IPS-18a (cell line): ENCODE measurements around the gene HLA-DQB2.
"Not testable (repeated sequence)": the region's sequence is repeated elsewhere in the genome, so short reads cannot be mapped to it uniquely, and the experiment has no call there.

Source experiments
- H3K27ac ChIP-seq: one replicate; pipeline ENCODE4 v1.5.1; 2013; ENCODE audit warnings: low read length
- H3K27me3 ChIP-seq: one replicate; pipeline ENCODE4 v1.6.1; 2013; ENCODE audit warnings: mild to moderate bottlenecking, low read length; ENCODE audit not compliant: control insufficient read depth, insufficient read depth
- H3K36me3 ChIP-seq: one replicate; pipeline ENCODE4 v1.6.1; 2013; ENCODE audit warnings: low read depth, low read length; ENCODE audit not compliant: control insufficient read depth
- H3K4me1 ChIP-seq: one replicate; pipeline ENCODE4 v1.6.1; 2013; ENCODE audit warnings: low read depth, low read length; ENCODE audit not compliant: control insufficient read depth
- H3K4me3 ChIP-seq: one replicate; pipeline ENCODE4 v1.5.1; 2013; ENCODE audit warnings: low read length
- H3K9ac ChIP-seq: one replicate; pipeline ENCODE4 v1.6.1; 2013; ENCODE audit warnings: mild to moderate bottlenecking, low read length, moderate library complexity
- H3K9me3 ChIP-seq: one replicate; pipeline ENCODE4 v1.6.1; 2013; ENCODE audit warnings: low read depth, low read length; ENCODE audit not compliant: control insufficient read depth

HLA-DQB2 gene

DNA sequence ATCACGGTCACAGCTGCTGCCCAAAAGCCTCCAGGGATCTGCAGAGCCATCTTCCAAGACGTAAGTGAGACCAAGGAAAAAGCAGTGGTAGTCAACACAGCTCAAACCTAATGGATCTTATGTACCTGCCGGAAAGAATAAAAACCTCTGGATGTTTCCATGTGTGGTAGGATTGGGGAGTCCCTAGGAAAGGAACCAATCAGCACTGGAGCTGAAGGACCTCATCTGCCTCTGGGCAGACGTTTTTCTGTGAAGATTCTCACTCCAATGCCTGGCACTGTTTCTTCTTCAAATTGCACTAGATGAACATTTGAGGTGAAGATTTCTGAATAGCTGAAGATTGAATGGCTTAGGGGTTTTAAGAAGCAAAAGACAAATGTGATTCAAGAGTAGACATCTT, at the start of gene HLA-DQB2:
TSS of gene HLA-DQB2 (minus strand) at position 112 of the 400 bp plus-strand sequence. CDS start at position 50, 62 bp downstream.
- H3K4me3 ChIP-seq = no peak within 1 kb of the TSS
- H3K4me1 ChIP-seq = no peaks in the 10 kb centered on the region
- H3K9me3 ChIP-seq = no peaks in the 10 kb centered on the region
- no peak within 1 kb of the TSS for H3K27ac ChIP-seq
- H3K27me3 ChIP-seq = peaks cover 4% of the 10 kb centered on the region
- no peak within 1 kb of the TSS for H3K9ac ChIP-seq
- H3K36me3 ChIP-seq = no peaks in the 10 kb centered on the region

DNA sequence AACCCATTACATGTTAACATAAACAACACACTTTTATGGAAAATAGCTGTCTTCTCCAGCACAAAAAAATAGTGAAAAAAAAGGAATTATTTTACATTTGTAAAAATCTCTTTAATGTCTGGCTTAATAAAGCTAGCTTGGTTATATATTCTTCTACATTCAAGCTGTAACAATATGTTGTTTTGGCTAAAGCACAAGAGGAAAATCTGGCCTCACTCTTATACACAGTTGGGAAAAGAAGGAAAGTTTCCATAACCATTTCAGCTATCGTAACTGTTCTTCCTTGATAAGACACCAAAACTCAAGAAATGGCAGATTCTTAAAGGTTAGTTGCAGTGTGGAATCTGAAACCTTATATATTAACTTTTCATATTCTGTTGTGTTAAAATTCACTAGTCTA, 45.8 kb upstream of the HLA-DQB2 start:
- Histone ChIP-seq H3K36me3 (no peaks in the 10 kb centered on the region), H3K27ac (no peak overlapping the region), H3K4me3 (no peak overlapping the region), H3K9me3 (no peaks in the 10 kb centered on the region), H3K27me3 (no peaks in the 10 kb centered on the region), H3K4me1 (no peaks in the 10 kb centered on the region), H3K9ac (no peak overlapping the region)

DNA sequence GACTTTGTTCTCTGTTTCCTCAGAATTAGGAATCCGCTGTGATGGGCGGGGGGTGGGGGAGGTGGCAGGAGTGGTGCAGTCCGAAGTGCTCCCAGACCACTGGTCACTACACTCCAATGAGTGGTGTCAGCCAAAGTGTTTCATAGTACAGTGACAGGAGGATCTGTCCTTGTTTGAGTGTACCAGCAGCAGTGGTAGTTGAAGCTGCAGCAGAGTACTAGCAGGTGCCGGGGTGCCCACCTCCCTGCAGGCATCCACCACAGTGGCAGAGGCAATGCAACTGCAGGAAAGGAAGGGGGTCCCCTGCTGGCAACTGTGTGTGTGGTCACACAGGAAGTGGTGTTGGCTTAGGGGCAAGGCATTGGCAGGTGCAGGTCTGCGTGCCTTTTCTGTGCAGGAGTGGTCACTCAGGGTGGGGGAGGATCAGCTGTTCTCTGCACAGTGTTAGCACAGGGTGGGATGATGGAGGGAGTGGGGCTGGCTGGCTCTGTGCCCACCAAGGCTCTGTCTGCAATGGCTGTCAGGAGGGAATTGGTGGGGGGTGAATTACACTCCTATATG, 43.8 kb upstream of the HLA-DQB2 start:
- no peak overlapping the region for H3K4me3 ChIP-seq
- no peak overlapping the region for H3K27ac ChIP-seq
- H3K4me1 ChIP-seq = no peaks in the 10 kb centered on the region
- no peaks in the 10 kb centered on the region for H3K9me3 ChIP-seq
- no peaks in the 10 kb centered on the region for H3K27me3 ChIP-seq
- H3K9ac ChIP-seq = no peak overlapping the region
- no peaks in the 10 kb centered on the region for H3K36me3 ChIP-seq

DNA sequence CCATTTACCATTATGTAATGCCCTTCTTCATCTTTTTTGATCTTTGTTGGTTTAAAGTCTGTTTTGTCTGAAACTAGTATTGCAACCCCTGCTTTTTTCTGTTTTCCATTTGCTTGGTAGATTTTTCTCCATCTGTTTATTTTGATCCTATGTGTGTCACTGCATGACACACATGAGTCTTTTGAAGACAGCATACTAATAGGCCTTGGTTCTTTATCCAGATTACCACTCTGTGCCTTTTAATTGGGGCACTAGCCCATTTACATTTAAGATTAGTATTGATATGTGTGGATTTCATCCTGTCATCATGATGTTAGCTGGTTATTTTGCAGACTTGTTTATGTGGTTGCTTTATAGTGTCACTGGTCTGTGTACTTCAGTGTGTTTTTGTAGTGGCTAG, 42.1 kb upstream of the HLA-DQB2 start:
- H3K9me3 ChIP-seq, H3K27me3 ChIP-seq, H3K36me3 ChIP-seq, H3K4me3 ChIP-seq, H3K9ac ChIP-seq, H3K4me1 ChIP-seq, H3K27ac ChIP-seq: not testable (repeated sequence)

DNA sequence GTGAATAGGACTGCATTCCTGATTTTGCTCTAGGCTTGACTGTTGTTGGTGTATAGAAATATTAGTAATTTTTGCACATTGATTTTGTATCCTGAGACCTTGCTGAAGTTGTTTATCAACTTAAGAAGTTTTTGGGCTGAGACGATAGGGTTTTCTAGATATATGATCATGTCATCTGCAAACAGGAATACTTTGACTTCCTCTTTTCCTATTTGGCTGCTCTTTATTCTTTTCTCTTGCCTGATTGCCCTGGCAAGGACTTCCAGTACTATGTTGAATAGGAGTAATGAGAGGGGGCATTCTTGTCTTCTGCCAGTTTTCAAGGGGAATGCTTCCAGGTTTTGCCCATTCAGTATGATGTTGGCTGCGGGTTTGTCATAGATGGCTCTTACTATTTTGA, 40.1 kb upstream of the HLA-DQB2 start:
- no peak overlapping the region for H3K4me3 ChIP-seq
- no peak overlapping the region for H3K9ac ChIP-seq
- H3K4me1 ChIP-seq = no peaks in the 10 kb centered on the region
- H3K27ac ChIP-seq = no peak overlapping the region
- H3K9me3 ChIP-seq = no peaks in the 10 kb centered on the region
- H3K27me3 ChIP-seq = no peaks in the 10 kb centered on the region
- no peaks in the 10 kb centered on the region for H3K36me3 ChIP-seq

DNA sequence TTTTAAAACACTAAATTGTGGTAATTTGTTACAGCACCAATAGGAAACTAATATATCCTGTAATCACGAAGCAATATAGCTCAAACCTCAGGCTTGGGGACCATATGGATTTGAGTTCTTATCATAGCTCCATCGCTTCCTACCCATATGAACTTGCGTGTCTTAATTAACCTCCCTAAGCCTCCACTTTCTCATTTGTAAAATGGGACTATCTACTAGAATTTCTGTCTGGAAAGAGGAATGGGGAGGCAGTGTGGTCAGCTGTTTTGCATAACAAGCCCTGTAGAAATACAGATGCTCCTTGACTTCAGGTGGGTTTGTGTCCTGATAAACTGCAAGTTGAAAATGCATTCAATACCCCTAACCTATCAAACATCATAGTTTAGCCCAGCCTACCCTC, 36.4 kb upstream of the HLA-DQB2 start:
- Histone ChIP-seq H3K9me3 (no peaks in the 10 kb centered on the region), H3K4me1 (peaks cover 3% of the 10 kb centered on the region), H3K9ac (no peak overlapping the region), H3K4me3 (no peak overlapping the region), H3K27ac (no peak overlapping the region), H3K36me3 (no peaks in the 10 kb centered on the region), H3K27me3 (no peaks in the 10 kb centered on the region)

DNA sequence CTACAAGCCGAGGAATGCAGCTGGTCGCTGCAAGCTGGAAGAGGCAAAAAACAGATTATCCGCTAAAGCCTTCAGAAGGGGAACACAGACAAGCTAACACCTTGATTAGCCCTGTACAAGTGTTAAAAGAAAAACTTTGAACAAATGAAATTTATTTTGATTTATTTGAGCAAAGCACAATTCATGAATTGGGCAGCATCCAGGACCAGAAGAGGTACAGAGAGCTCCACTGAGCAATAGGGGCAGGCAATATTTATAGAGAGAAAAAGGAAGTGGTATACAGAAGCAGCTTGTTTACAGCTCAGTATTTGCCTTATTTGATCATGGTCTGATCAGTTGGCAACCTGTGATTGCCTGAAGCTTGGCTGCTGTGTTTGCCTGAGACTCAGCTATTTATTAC, 35.8 kb upstream of the HLA-DQB2 start:
- Histone ChIP-seq H3K4me1 (peaks cover 3% of the 10 kb centered on the region), H3K36me3 (no peaks in the 10 kb centered on the region), H3K27me3 (no peaks in the 10 kb centered on the region), H3K9ac (no peak overlapping the region), H3K27ac (no peak overlapping the region), H3K4me3 (no peak overlapping the region), H3K9me3 (no peaks in the 10 kb centered on the region)

DNA sequence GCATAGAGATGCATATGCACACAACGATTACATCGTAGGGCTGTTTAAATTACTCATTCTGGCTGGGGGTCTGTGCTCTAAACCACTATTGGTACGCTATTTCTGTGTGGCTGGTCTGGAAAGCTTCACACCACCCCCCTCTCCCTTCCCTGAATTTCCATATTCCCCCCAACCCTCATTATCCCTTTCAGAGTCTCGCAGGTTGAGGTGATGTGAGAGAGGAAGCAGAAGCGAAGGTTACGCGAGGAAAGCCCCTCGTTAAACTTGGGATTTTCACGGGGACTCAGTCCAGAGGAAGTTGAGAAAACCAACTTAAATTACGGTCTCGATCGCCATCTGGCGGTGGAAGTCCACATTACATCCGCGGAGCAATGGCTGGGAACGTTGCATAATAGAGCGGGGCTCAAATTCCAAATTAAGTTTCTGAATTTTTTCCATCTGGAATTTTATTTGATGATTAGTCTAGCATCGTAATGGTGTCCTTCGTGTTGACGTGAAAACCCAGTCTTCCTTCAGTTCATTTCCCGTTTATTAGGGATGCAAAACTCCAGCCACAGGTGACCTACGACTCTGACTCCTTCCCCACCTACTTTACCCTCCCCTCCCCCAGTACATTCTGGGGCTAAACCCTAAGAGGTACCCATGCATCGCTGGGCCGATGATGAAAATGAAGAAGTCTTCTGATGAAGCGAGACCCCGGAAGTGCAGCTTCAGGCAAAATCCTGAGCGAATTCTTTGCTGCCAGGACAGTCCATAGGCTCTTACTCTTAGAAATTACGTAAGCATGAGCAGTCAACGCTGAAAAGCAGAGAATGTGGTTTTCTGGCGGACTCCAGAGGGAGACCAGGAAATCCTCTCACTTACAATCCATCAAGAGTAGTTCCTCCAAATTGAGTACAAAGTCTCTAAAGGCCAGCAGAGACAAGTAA, 33.8 kb upstream of the HLA-DQB2 start:
- peaks cover 3% of the 10 kb centered on the region for H3K4me1 ChIP-seq
- no peak overlapping the region for H3K9ac ChIP-seq
- no peaks in the 10 kb centered on the region for H3K27me3 ChIP-seq
- no peaks in the 10 kb centered on the region for H3K9me3 ChIP-seq
- peak overlapping the region; percentile 52 for H3K4me3 ChIP-seq
- H3K27ac ChIP-seq = no peak overlapping the region
- no peaks in the 10 kb centered on the region for H3K36me3 ChIP-seq

DNA sequence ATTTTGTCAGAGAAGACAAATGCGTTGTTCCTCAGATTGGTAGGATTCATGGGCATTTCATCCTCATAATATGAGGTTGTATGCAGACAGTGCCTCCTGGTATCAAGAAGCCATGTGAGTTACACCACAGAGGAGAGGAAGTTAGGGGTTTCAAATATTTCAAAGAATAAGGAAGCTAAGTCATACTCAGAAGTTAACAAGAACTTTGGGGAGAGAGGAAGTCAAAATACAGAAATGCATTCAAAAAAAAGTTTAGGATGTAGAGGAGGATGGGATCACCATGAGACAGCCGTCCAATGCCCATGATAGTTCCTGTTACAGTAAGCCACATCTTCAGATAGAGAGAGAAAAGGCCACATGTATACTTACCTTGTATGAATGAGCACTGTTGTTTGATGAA, 31.2 kb upstream of the HLA-DQB2 start:
- H3K4me3 ChIP-seq = no peak overlapping the region
- H3K27me3 ChIP-seq = no peaks in the 10 kb centered on the region
- peaks cover 3% of the 10 kb centered on the region for H3K4me1 ChIP-seq
- no peak overlapping the region for H3K27ac ChIP-seq
- H3K9me3 ChIP-seq = no peaks in the 10 kb centered on the region
- H3K9ac ChIP-seq = no peak overlapping the region
- H3K36me3 ChIP-seq = no peaks in the 10 kb centered on the region

DNA sequence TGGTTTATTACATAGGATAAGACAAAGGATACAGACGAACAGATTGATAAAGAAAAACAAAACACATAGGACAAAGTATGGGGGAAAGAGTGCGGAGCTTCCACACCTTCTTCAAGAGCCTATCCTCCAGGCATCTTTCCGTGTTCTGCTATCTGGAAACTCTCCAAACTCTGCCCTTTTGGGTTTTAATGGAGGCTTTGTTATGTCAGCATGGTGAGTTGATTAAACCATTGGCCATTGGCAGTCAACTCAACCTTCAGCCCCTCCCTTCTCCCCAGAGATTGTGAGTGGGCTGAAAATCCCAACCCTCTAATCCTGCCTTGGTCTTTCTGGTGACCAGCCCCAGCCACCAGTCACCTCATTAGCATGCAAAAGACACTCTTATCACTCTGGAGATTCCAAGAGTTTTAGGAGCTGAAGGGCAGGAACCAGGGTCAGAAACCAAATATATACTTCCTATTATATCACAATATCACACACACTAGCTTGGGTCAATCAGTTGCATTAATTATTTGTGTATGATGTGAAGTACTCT, 29.6 kb upstream of the HLA-DQB2 start:
- H3K36me3 ChIP-seq = no peaks in the 10 kb centered on the region
- no peak overlapping the region for H3K4me3 ChIP-seq
- H3K9me3 ChIP-seq = no peaks in the 10 kb centered on the region
- no peak overlapping the region for H3K9ac ChIP-seq
- no peaks in the 10 kb centered on the region for H3K27me3 ChIP-seq
- H3K4me1 ChIP-seq = peaks cover 3% of the 10 kb centered on the region
- no peak overlapping the region for H3K27ac ChIP-seq

DNA sequence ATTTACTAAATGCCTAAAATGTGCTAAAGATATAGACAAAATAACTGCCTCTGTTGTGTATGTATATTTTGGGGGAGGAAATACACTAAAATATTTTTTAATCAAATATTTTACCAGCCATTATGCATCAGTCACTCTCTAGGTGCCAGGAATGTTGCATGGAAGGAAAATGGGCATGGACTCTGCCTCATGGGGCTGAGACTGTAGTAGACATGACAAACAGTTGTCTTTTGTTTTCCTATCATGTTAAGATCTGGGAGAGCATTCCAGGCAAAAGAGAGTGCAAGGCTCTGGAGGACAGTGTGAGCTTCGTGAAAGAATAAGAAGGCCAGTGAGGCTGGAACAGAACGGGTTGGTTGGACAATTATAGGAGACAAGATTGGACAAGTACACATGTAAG, 27.0 kb upstream of the HLA-DQB2 start:
- H3K4me1 ChIP-seq = no peaks in the 10 kb centered on the region
- H3K4me3 ChIP-seq = no peak overlapping the region
- no peaks in the 10 kb centered on the region for H3K27me3 ChIP-seq
- H3K27ac ChIP-seq = no peak overlapping the region
- no peaks in the 10 kb centered on the region for H3K9me3 ChIP-seq
- H3K36me3 ChIP-seq = no peaks in the 10 kb centered on the region
- no peak overlapping the region for H3K9ac ChIP-seq
